Nephron progenitor cell (in vitro differentiated cells): ENCODE measurements around the gene ATN1.

Experiments
- DNase-seq: peaks from one replicate; pipeline ENCODE4 v3.0.0; 2021
- H3K27ac Mint-ChIP-seq: 2 replicates; pipeline ENCODE4 v1.8.0; 2021; ENCODE audit warnings: mild to moderate bottlenecking, moderate library complexity, mixed read lengths
- H3K27me3 Mint-ChIP-seq: 2 replicates; pipeline ENCODE4 v1.8.0; 2021; ENCODE audit warnings: mild to moderate bottlenecking, low read depth, mixed read lengths; ENCODE audit not compliant: poor library complexity
- H3K36me3 Mint-ChIP-seq: 2 replicates; pipeline ENCODE4 v1.8.0; 2021; ENCODE audit warnings: low read depth, mixed read lengths
- H3K4me1 Mint-ChIP-seq: 2 replicates; pipeline ENCODE4 v1.8.0; 2021; ENCODE audit warnings: mixed read lengths
- H3K4me3 Mint-ChIP-seq: 2 replicates; pipeline ENCODE4 v1.8.0; 2021; ENCODE audit warnings: mild to moderate bottlenecking, moderate library complexity, mixed read lengths
- H3K9me3 Mint-ChIP-seq: 2 replicates; pipeline ENCODE4 v1.8.0; 2021; ENCODE audit warnings: mild to moderate bottlenecking, moderate library complexity, mixed read lengths
- CTCF ChIP-seq: fragments of 200-600 bp; sonication (generic); IDR thresholded peaks from 2 replicates; pipeline ENCODE4 v1.5.0; 2021; ENCODE audit warnings: antibody characterized with exemption

Gene ATN1

GRCh38 chr12:6919588-6919987 is 8.2 kb upstream of the ATN1 start:
- H3K9me3 Mint-ChIP-seq = no peaks in the 10 kb centered on the region
- H3K27ac Mint-ChIP-seq = peak overlapping the region; percentile 5
- TF ChIP-seq CTCF = no peak
- H3K27me3 Mint-ChIP-seq = peaks cover 2% of the 10 kb centered on the region
- peaks cover 75% of the 10 kb centered on the region for H3K4me1 Mint-ChIP-seq
- no peak for DNase-seq
- H3K4me3 Mint-ChIP-seq = no peak overlapping the region
- H3K36me3 Mint-ChIP-seq = peaks cover 26% of the 10 kb centered on the region

- H3K36me3 Mint-ChIP-seq = peaks cover 25% of the 10 kb centered on the region
- no peak for DNase-seq
- no peaks in the 10 kb centered on the region for H3K9me3 Mint-ChIP-seq
- peaks cover 2% of the 10 kb centered on the region for H3K27me3 Mint-ChIP-seq
- no peak overlapping the region for H3K27ac Mint-ChIP-seq
- no peak for TF ChIP-seq CTCF
- H3K4me3 Mint-ChIP-seq = no peak overlapping the region
- H3K4me1 Mint-ChIP-seq = peaks cover 75% of the 10 kb centered on the region
Measured at GRCh38 chr12:6921539-6921938, 6.2 kb upstream of the ATN1 start.

GRCh38 chr12:6921996-6922946 is 5.5 kb upstream of the ATN1 start:
- Mint-ChIP-seq H3K27me3 (peaks cover 2% of the 10 kb centered on the region), H3K36me3 (peaks cover 21% of the 10 kb centered on the region), H3K4me3 (no peak overlapping the region), H3K9me3 (no peaks in the 10 kb centered on the region), H3K27ac (peak overlapping the region; percentile 59), H3K4me1 (peaks cover 75% of the 10 kb centered on the region)
- TF ChIP-seq CTCF = no peak
- no peak for DNase-seq

GRCh38 chr12:6923003-6923732 is 4.6 kb upstream of the ATN1 start:
- Mint-ChIP-seq H3K27ac (peak overlapping the region; percentile 90), H3K4me3 (no peak overlapping the region), H3K27me3 (peaks cover 2% of the 10 kb centered on the region), H3K4me1 (peaks cover 72% of the 10 kb centered on the region), H3K36me3 (peaks cover 21% of the 10 kb centered on the region), H3K9me3 (no peaks in the 10 kb centered on the region)
- no peak for TF ChIP-seq CTCF
- no peak for DNase-seq

- Mint-ChIP-seq H3K27me3 (peaks cover 2% of the 10 kb centered on the region), H3K36me3 (peaks cover 20% of the 10 kb centered on the region), H3K4me1 (peaks cover 76% of the 10 kb centered on the region), H3K9me3 (no peaks in the 10 kb centered on the region), H3K27ac (peak overlapping the region; percentile 99), H3K4me3 (no peak overlapping the region)
- DNase-seq = no peak
- TF ChIP-seq CTCF = no peak
Measured at GRCh38 chr12:6923851-6924250, 3.9 kb upstream of the ATN1 start.
